HG02885 (cell line): ENCODE measurements around the gene EBP.

Source experiments
- ATAC-seq: cut with Tn5 transposase; IDR thresholded peaks from one replicate; pipeline ENCODE4 v1.9.1; 2021; ENCODE audit warnings: mild to moderate bottlenecking; ENCODE audit not compliant: unreplicated experiment, poor library complexity

Gene EBP

DNA sequence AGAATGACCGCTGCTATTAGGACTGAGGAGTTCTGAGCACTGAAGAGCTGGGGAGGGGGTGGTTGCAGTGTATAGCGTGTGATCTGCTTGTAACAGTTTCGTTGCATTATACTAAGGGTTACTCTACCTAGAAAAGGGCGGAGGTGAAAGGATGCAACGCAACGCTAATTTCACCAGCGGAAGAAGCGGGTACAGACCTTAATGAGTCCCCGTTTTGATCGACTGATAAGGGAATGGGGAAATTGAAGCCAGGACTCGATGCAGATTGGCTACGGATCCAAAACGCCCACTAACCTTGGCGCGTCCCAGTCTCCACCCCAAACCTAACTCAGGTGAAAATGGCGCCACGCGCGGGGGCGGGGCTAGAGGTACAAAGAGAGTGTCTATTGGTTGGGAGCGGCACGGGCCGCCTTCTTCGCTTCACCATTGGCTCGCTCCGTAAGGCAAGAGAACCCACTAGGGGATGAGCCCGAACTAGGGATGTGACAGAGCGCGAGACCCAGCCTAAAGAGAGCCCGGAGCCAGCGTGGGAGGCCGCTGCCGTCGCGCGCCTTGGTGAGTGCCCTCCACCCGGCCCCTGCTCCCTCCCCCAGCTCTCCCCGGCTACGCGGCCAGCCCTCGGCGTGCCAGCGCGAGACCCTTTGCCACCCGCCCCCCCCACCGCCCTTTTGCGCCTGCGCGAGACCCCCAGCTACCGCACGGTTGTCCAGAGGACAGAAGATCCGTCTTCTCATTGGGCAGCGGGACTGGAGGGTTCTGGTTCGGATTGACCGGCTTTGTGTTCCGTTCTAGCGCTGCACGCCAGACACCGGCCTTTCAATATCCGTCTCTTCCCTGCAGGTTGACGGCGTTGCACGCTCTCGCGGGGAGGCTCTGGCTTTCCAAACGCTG is at the start of gene EBP:
Gene EBP, plus strand, starts transcription at position 456 of the 891 bp plus-strand sequence. CDS start 1,964 bp downstream, outside the sequence.
- ATAC-seq, result peak; percentile 97

DNA sequence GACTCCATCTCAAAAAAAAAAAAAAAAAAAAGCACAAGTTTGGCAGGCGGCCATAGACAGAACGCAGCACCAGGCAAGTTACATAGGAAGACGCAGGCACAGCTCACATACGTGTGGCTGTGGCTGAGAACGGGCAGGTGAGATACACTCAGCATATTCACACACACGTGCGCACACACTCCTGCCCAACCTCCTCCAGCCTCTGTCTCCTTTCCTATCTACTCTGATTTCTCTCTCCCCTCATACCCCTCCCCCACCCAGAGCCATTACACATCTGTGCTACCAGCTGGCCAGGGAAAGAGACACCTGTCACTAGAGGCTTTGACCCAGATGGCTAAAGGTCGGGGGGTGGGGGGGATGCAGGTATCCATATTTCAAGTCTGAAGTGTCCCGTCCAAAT is 49.4 kb upstream of the EBP start:
- ATAC-seq, result no peak

DNA sequence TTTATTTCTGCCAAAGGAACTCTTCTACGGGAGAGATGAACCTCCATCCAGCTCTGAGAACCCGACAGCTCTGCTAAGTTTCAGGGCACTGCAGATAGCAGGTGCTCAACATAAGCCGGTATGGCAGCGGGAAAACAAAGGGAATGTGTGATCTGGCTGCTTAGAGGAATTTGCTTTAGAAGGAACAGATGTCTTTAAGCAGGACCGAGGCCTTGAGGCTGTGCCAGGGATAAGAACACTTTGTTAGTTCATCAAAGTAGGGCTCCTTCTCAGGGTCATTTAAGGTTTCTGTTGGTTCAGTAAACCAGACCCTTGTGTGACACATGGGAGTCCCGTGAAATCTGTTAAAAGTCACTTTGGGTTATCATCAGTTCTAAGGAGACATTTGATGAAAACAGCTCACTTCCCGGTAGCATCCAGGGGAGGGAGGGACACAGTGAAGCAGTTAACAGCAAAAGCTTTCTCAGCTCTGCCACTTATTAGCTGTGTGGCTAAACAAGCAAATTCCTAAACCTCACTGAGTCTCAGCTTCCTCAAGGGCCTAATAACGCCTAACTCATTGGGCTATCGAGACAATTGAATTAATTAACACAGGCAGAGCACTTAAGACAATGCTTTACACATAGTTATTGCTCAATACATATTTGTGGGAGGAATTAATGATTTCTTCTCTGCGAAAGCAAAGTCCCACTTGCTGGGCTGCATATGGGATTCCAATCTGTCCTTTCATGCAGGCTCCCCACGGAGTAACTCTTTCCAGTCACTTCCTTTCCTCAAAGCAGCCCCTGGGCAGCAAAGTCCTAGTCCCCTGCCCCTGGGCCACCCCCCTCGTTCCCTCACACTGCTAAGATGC is 48.5 kb upstream of the EBP start:
- no peak for ATAC-seq

DNA sequence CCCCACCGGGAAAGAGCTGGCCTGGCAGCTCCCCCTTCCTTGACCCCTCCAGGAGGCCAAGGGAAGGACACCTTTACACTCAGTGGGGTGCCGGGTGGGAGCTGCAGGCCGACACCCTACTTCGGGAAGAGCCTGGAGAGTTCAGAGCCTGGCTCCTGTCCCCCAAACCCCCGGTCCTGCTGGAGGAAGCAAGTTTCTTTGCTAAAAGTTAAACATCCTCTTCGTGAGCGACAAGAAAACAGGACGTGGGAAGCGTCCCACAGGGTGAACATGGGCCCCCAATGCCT is 48.0 kb upstream of the EBP start:
- no peak for ATAC-seq

DNA sequence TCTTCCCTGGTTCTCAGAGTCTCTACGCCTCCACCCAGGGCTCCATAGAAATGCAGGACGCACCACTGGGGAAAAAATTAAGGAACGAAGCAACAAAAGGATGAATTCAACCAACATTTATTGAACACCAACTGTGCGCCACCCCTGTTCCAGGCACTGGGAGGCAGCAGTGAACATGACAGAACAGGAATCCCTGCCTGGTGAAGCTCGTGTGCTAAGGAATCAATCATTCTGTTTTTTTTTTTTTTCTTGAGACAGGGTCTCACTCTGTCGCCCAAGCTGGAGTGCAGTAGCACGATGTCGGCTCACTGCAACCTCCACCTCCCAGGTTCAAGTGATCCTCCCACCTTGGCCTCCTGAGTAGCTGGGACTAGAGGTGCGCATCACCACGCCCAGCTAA is 47.5 kb upstream of the EBP start:
- no peak for ATAC-seq

DNA sequence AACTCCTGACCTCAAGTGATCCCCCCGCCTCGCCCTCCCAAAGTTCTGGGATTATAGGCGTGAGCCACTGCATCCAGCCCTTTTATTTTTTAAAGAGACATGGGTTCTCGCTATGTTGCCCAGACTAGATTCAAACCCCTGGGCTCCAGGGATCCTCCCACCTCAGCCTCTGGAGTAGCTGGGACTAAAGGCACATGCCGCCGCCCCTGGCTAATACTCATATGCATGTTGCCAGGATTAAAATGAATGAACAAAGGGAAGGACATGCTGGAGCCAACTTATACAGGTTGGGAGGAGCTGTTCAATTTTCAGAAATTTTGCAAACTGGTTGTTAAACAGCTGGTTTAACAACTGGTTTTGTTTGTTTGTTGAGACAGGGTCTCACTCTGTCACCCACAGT is 47.0 kb upstream of the EBP start:
- ATAC-seq, result no peak

DNA sequence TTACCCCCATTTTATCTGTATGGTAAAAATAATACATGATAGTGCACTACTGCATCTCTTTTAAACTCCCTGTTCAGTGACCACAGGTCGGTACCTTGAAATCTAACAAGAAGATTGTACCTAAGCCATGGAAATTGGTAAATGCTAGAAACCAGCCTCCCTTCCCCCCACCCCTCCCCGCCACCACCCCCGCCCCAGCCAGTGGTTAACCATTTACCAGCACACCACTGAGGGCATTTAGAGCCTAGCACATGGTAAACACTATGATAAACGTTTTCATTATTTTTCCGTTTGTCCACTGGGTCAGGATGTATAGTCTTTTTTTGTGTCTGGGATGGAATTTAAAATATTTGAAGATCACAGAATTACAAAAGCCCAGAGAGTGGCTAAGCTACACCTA is 46.3 kb upstream of the EBP start:
- no peak for ATAC-seq

DNA sequence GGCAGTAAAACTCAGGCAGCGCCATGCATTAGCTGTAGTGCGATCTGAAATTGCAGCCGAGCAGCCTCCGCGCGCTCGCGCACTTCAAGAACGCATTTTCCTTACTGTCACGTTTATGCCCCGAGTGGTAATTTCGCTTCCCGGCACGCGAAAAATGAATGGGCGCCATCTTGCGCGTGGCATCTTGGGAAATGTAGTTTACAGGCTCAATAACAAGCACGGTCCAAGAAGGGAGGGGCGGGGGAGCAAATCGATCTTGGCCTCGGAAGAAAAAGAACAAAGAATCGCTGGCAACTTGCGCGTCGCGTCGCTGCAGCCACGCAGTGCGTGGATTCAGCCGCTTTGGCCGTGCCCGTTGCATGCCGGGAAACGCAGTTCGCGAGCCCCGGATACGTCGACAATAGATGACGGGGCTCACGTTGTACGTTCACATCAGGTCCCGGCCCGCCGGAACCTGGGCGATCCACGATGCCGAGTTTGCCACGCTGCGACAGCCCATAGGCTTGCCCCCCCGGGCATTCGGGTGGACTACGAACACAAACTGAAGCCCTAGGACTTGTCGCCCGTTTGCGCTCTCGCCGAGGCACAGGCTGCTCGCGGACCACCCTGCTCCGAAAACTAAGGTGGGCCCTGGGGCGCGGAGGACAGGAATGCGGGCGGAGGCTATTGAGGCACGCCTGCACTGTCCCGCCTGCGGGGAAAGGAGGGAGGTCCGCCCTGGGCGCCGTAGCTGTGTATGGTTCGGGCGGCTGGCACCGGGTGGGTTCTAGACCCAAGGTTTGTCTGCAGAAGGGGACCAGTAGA is 45.6 kb upstream of the EBP start, which contains the start of gene FTSJ1:
Gene FTSJ1, plus strand, starts transcription at position 426 of the 804 bp plus-strand sequence. CDS start 1,849 bp downstream, outside the sequence.
- peak; percentile 87 for ATAC-seq

DNA sequence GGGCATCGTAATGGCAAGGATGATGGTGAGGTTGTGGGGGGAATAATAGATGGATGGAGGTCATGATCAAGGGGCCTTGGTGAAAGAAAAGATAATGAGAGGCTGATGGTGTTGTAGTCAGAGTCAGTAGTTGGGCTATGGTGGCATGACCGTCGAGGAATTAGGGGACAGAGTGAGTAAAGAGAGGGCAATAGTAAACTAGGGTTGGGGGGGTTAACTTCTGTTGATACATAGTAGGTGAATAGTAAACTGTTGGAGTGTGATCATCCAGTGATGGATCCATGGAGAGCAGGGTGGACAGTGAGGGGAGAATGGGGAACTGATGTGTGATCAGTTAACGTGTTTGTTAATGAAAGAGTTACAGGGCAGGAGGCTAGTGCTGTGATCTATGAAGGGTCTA is 44.7 kb upstream of the EBP start:
- no peak for ATAC-seq

DNA sequence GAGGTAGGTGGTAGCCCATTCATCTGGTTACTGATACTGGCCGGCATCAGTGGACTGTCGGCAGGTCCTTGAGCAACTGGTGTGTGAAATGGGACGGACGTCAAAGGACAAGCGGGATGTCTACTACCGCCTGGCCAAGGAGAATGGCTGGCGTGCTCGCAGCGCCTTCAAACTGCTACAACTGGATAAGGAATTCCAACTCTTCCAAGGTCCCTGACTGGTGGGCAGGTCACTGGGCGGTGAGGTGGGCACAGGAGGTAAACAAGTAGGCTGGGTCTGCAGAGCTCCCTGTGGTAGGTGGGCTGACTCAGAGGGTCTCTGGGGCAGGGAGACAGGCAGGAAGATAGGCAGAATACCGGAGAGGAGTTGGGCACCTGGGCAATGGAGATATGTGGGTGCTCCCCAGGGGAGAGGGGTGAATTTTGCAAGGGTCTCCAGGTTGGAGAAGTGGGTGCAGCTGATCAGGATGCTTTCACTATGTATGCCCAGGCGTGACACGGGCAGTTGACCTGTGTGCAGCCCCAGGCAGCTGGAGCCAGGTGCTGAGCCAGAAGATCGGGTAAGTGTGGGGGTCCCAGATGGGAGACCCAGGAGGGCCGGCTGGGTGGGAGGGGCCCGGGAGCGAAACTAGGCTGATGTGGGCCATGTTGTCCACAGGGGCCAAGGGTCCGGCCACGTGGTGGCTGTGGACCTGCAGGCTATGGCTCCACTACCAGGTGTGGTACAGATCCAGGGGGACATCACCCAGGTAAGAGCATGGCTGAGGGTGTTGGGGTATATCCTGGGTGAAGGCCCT is 43.5 kb upstream of the EBP start:
- no peak for ATAC-seq

DNA sequence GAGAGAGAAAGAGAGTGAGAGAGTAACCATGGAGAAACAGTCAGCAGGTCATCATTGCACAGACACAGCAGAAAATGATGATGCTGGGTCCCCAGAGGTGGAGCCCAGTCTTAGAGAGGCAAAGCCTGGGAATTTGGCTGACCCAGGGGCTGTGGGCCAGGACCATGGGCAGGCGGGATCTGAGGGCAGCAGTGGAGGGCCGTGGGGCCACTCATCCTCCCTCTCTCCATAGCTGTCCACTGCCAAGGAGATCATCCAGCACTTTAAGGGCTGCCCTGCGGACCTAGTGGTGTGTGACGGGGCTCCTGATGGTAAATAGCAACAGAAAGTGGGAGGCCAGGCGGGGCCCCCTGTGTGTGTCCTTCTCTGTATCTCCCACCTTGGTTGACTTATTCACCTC is 42.8 kb upstream of the EBP start:
- ATAC-seq, result no peak

DNA sequence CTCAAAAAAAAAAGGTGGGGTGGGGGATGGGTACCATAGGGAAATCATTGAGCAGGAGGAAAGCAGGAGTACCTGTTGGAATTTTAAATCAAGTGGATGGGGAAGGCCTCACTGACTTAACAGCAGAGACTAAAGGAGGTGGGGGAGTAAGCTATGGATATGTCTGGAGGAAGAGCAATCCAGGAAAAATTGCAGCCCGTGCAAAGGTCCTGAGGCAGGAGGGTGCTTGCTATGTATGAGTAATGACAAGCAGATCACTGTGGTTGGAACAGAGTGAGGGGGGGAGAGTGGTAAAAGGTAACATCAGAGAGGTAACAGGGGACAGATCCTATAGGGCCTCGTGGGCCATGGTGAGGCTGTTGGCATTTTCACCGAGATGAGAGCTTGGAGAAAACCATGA is 41.5 kb upstream of the EBP start:
- no peak for ATAC-seq

DNA sequence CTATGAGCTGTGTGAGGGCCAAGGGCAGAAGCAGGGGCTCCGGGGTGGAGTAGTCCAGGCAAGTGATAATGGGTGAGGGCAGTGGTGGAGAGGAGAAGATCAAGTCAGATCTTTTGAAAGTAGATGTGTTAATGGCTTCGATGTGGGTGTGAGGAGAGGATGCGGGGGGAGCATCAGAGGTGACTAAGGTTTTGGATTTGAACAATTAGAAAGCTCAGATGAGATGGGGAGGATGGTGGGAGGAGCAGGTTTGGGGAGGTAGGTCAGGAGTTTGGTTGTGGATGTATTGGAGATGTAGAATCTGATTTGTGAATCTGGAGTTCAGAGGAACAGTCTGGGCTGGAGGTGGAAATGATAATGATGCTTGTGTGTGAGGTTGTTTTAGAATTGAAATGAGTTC is 41.0 kb upstream of the EBP start:
- no peak for ATAC-seq

DNA sequence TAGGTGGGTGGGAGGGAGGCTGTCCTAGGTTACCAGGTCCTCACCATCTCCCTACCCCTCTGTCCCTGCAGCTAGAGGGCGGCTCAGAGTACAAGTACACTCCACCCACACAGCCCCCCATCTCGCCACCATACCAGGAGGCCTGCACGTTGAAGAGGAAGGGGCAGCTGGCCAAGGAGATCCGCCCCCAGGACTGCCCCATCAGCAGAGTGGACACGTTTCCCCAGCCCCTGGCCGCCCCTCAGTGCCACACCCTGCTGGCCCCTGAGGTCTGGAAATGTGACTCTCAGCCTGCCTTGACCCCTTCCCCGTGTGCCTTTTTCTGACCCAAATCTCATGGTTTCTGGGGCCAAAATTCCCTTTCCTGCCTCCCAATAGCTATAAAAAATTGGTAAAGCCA is 39.1 kb upstream of the EBP start:
- no peak for ATAC-seq

DNA sequence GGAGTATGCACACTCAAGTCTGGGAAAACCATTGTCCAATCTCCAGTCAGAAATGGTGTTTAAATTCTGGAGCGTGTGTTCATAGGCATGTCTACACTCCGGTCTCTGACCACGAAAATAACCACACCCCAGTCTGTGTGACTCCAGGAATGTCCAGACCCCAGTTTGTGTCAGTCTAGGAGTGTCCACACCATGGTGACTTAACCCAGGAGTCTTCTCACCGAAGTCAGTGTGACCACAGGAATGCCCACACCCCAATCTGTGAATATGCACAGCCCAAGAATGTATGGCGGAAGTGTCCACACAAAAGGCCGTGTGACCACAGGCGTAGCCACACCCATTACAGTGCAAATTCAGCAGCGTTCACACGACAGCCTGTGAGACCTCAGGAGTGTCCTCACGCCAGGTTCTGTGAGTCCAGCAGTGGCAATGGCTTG is 34.2 kb upstream of the EBP start:
- no peak for ATAC-seq

DNA sequence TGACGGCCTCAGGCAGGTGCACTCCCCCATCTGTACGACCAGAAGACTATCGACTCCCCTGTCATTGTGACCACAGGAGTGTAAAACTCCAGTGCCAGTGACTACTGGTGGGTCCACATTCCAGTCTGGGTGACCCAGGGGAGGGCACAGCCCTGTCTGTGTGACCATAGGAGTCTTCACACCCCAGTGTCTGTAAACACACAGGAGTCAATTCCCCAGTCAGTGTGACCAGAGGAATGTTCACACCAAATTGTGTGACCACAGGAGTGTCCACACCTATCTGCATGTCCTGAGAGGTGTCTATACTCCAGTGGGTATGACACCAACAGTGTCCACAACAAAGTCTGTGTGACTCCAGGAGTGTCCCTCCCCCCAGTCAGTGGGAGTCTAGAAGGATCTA is 33.6 kb upstream of the EBP start:
- no peak for ATAC-seq

DNA sequence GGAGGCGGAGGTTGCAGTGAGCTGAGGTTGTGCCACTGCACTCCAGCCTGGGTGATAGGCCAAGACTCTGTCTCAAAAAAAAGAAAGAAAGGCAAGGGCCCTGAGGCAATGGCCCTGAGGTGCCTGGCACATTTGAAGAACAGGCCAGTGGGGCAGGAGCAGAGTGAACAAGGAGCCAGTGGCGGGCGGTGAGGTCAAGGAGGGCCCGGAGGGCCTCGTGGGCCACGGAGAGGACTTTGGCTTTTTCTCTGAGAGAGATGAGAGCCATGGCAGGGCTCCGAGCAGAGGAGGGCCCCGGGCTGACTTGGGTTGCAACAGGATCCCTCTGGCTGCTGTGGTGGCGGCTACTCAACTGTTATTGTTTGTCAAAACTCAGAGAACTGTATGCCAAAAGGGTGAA is 32.3 kb upstream of the EBP start:
- ATAC-seq, result no peak

DNA sequence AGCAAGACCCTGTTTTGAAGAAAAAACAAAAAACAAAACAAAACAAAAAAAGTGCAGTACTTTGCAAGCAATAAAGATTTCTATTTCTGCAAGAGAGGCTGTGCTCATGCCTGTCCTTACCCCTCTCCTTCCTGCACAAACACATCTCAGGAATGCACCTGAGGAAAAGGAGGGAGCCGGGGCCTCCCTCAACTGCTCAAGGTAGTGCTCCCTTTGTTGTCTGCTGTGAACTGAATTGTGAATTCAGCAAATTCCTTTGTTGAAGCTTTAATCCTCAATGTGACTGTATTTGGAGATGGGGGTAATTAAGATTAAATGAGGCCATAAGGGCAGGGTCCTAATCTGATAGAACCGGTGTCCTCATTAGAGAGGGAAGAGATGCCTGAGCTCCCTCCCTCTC is 31.7 kb upstream of the EBP start:
- ATAC-seq, result no peak

DNA sequence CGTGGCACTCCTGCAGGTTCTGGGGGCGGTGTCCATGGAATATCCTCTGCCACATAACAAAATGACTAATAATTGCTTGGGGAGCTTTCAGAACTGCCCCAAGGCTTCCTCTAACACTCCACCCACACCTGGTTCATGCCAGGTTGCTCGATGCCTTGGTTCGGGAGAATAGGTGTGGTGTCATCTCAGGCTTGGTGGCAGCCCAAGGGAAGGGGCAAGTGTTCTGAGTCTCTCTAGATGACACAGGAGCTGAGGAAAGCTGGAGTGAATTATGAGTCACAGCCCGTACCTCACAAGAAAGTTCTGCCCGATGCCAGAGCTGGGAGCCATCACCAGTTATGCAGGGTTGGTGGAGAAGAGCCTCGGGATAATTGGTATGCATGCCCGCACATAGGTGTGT is 30.9 kb upstream of the EBP start:
- ATAC-seq, result no peak

DNA sequence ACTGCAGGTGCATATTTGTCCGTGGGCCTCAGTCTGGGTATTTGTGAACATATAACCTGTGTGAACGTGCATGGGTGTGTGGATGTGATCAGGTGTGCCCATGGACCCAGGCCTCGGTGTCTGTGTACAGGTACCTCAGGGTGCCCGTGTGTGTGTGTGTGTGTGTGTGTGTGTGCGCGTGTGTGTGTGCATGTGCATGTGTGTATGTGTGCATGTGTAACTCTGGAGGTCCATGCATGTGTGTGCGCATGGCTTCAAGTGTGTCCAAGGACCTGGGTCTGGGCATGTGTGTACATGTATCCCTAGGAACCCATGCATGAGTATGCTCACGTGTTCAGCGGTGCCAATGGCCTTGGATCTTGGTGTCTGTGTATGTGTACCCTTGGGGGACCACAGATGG is 29.8 kb upstream of the EBP start:
- no peak for ATAC-seq
